CD14-positive monocyte (primary cell): Measurements from ENCODE around the gene ANO2. TPM values are rescaled to one million over a fixed set of nuclear protein-coding genes. Genes with fewer than 3 reads are reported as not detected.

ENCODE experiments used
- DNase-seq, 3 donors: peaks; one replicate each; pipeline ENCODE4 v3.0.0-alpha.2; 2011 to 2022
- H2AFZ ChIP-seq: 2 replicates; pipeline ENCODE4 v1.6.0; 2012; ENCODE audit warnings: mild to moderate bottlenecking, low read depth, low read length, inconsistent platforms; ENCODE audit not compliant: insufficient read depth, poor library complexity, severe bottlenecking
- H3K27ac ChIP-seq, 2 donors: 1 replicate in 1 of 2; 2 replicates in 1 of 2; pipeline ENCODE4 v1.5.1; 2012 to 2013; ENCODE audit warnings: low read length in 2 of 2, control low read depth in 1 of 2, inconsistent platforms in 1 of 2, low read depth in 1 of 2, mild to moderate bottlenecking in 1 of 2
- H3K27me3 ChIP-seq, 2 donors: one replicate each; pipeline versions ENCODE4 v1.6.0 to v1.6.1; 2011 to 2013; ENCODE audit warnings: low read length in 2 of 2; ENCODE audit not compliant: control insufficient read depth in 2 of 2, insufficient read depth in 2 of 2
- H3K36me3 ChIP-seq, 2 donors: replicated peaks in 1 of 2; 1 replicate in 1 of 2; 2 replicates in 1 of 2; pipeline versions ENCODE4 v1.5.1 to v1.6.1; 2012 to 2013; ENCODE audit warnings: low read length in 2 of 2, control low read depth in 1 of 2, inconsistent platforms in 1 of 2, mild to moderate bottlenecking in 1 of 2; ENCODE audit not compliant: insufficient read depth in 2 of 2, control insufficient read depth in 1 of 2
- H3K4me1 ChIP-seq, 2 donors: 1 replicate in 1 of 2; 2 replicates in 1 of 2; pipeline versions ENCODE4 v1.5.1 to v1.6.1; 2012 to 2013; ENCODE audit warnings: low read length in 2 of 2, control low read depth in 1 of 2, inconsistent platforms in 1 of 2, mild to moderate bottlenecking in 1 of 2, moderate library complexity in 1 of 2; ENCODE audit not compliant: insufficient read depth in 2 of 2, control insufficient read depth in 1 of 2
- H3K4me2 ChIP-seq: replicated peaks from 2 replicates; pipeline ENCODE3; 2012; ENCODE audit warnings: low read length, moderate library complexity, mild to moderate bottlenecking; ENCODE audit not compliant: poor library complexity, severe bottlenecking; ENCODE audit errors: extremely low read depth
- H3K4me3 ChIP-seq, 3 experiments: fragments of 200-600 bp in 1 of 3; sonication (generic) in 1 of 3; replicated peaks in 1 of 3; 1 replicate in 2 of 3; 2 replicates in 1 of 3; pipeline ENCODE4 v1.5.1; 2011 to 2013; ENCODE audit warnings: low read length in 3 of 3, mild to moderate bottlenecking in 3 of 3, control low read depth in 2 of 3, low read depth in 2 of 3, inconsistent platforms in 1 of 3, moderate library complexity in 1 of 3
- H3K79me2 ChIP-seq: 2 replicates; pipeline ENCODE4 v1.6.0; 2012; ENCODE audit warnings: mild to moderate bottlenecking, control low read depth, inconsistent platforms, low read length, moderate library complexity; ENCODE audit not compliant: insufficient read depth
- H3K9ac ChIP-seq: 2 replicates; pipeline ENCODE4 v1.6.0; 2017; ENCODE audit warnings: low read length, mild to moderate bottlenecking; ENCODE audit not compliant: insufficient read depth, poor library complexity, severe bottlenecking
- H3K9me3 ChIP-seq, 2 donors: replicated peaks in 1 of 2; 1 replicate in 1 of 2; 2 replicates in 1 of 2; pipeline versions ENCODE4 v1.5.1 to v1.6.1; 2012 to 2013; ENCODE audit warnings: low read length in 2 of 2, control low read depth in 1 of 2; ENCODE audit not compliant: control insufficient read depth in 1 of 2, insufficient read depth in 1 of 2
- H4K20me1 ChIP-seq: 2 replicates; pipeline ENCODE4 v1.6.0; 2012; ENCODE audit warnings: mild to moderate bottlenecking, low read length, control low read depth, moderate library complexity; ENCODE audit not compliant: insufficient read depth
- H3K27ac Mint-ChIP-seq, 7 donors: one replicate each; pipeline ENCODE4 v1.8.0; 2020; ENCODE audit warnings: mild to moderate bottlenecking in 7 of 7, mixed read lengths in 7 of 7, moderate library complexity in 6 of 7, inconsistent platforms in 2 of 7
- H3K27me3 Mint-ChIP-seq, 3 donors: one replicate each; pipeline ENCODE4 v1.8.0; 2021 to 2022; ENCODE audit warnings: low read depth in 3 of 3, mild to moderate bottlenecking in 3 of 3, mixed read lengths in 3 of 3, moderate library complexity in 3 of 3, inconsistent platforms in 1 of 3
- H3K36me3 Mint-ChIP-seq, 2 donors: one replicate each; pipeline ENCODE4 v1.8.0; 2020; ENCODE audit warnings: mixed read lengths in 2 of 2, inconsistent platforms in 1 of 2, mild to moderate bottlenecking in 1 of 2
- H3K4me1 Mint-ChIP-seq: one replicate; pipeline ENCODE4 v1.8.0; 2020; ENCODE audit warnings: mild to moderate bottlenecking, mixed read lengths
- H3K4me3 Mint-ChIP-seq, 2 donors: one replicate each; pipeline ENCODE4 v1.8.0; 2020; ENCODE audit warnings: mild to moderate bottlenecking in 2 of 2, mixed read lengths in 2 of 2, moderate library complexity in 1 of 2
- H3K9me3 Mint-ChIP-seq, 7 donors: one replicate each; pipeline ENCODE4 v1.8.0; 2020 to 2022; ENCODE audit warnings: mixed read lengths in 7 of 7, mild to moderate bottlenecking in 6 of 7, moderate library complexity in 6 of 7, inconsistent platforms in 2 of 7
- CTCF ChIP-seq: fragments of 200-600 bp; IDR thresholded peaks from one replicate; pipeline ENCODE4 v1.8.0; 2022; ENCODE audit warnings: antibody characterized with exemption, mild to moderate bottlenecking
- whole genome bisulfite sequencing: methylation state at CpG from one replicate; pipeline ENCODE4 v1.1.5; 2013; ENCODE audit warnings: missing lambda C conversion rate; ENCODE audit not compliant: insufficient coverage; 5-methylcytosine and 5-hydroxymethylcytosine counted together
- intact Hi-C, 2 donors: fragments of 100-400 bp; cut with micrococcal nuclease; formaldehyde crosslinking; loops; one replicate each; pipeline versions ENCODE4 v1.15.0 to v1.15.1; 2023
- polyA plus RNA-seq, 3 donors: library from polyadenylated mRNA; depleted of rRNA in 1 of 3; unstranded in 2 of 3; stranded (reverse) in 1 of 3; fragments of 300-500 nt in 2 of 3; fragments of >200 nt in 1 of 3; fragmentation: Illumina TruSeq in 2 of 3; gene quantifications; 1 replicate in 2 of 3; 2 replicates in 1 of 3; pipeline ENCODE4 v1.2.3, GENCODE V29; 2012 to 2021

ANO2 gene
- polyA plus RNA-seq, 3 donors: not detected

GRCh38 chr12:5684989-5685388 is 260.1 kb downstream of the ANO2 start:
- H4K20me1 ChIP-seq: no peaks in the 10 kb centered on the region
- H3K9me3 ChIP-seq: no peaks in the 10 kb centered on the region
- Mint-ChIP-seq H3K27me3 (peaks cover 0 to 5% (median 3%) of the 10 kb centered on the region in 3 donors), H3K4me1 (no peaks in the 10 kb centered on the region), H3K27ac (no peak overlapping the region), H3K9me3 (peaks cover 0 to 4% (median under 1%) of the 10 kb centered on the region in 7 donors), H3K4me3 (no peak overlapping the region), H3K36me3 (no peaks in the 10 kb centered on the region)
- no peak overlapping the region for H3K9ac ChIP-seq
- H3K4me3 ChIP-seq: no peak overlapping the region
- H3K36me3 ChIP-seq: no peaks in the 10 kb centered on the region
- TF ChIP-seq CTCF: no peak
- no peaks in the 10 kb centered on the region for H3K4me1 ChIP-seq
- no peak overlapping the region for H3K27ac ChIP-seq
- no peak overlapping the region for H3K4me2 ChIP-seq
- H2AFZ ChIP-seq: no peak overlapping the region
- WGBS: 83% methylated on average over 1 of the region's 2 CpGs
- intact Hi-C loops: no loop called here
- H3K79me2 ChIP-seq: no peaks in the 10 kb centered on the region
- no peak for DNase-seq
- H3K27me3 ChIP-seq: no peaks in the 10 kb centered on the region

- no CpG with 5 or more reads among the region's 3 CpGs for WGBS
- H3K27ac ChIP-seq: no peak overlapping the region
- intact Hi-C loops: no loop called here
- DNase-seq: no peak
- peaks cover 0 to 10% (median 2%) of the 10 kb centered on the region in 7 donors for H3K9me3 Mint-ChIP-seq
- no peaks in the 10 kb centered on the region for H3K9me3 ChIP-seq
- no peak overlapping the region for H3K27ac Mint-ChIP-seq
- no peak overlapping the region for H3K4me2 ChIP-seq
- no peak overlapping the region for H2AFZ ChIP-seq
- no peak overlapping the region for H3K4me3 ChIP-seq
- H3K9ac ChIP-seq: no peak overlapping the region
- H3K4me3 Mint-ChIP-seq: no peak overlapping the region
- no peaks in the 10 kb centered on the region for H3K27me3 ChIP-seq
- H3K79me2 ChIP-seq: no peaks in the 10 kb centered on the region
- no peaks in the 10 kb centered on the region for H3K4me1 ChIP-seq
- peaks cover 0 to 2% (median under 1%) of the 10 kb centered on the region in 3 donors for H3K27me3 Mint-ChIP-seq
- TF ChIP-seq CTCF: no peak
- H3K36me3 Mint-ChIP-seq: no peaks in the 10 kb centered on the region
- H3K4me1 Mint-ChIP-seq: no peaks in the 10 kb centered on the region
- no peaks in the 10 kb centered on the region for H3K36me3 ChIP-seq
- no peaks in the 10 kb centered on the region for H4K20me1 ChIP-seq
Observed at GRCh38 chr12:5682581-5682980, 262.5 kb downstream of the ANO2 start.
